ENCODE results near the gene TNN.
"Not testable (repeated sequence)": the region's sequence is repeated elsewhere in the genome, so short reads cannot be mapped to it uniquely, and the experiment has no call there.

The TNN gene

DNA sequence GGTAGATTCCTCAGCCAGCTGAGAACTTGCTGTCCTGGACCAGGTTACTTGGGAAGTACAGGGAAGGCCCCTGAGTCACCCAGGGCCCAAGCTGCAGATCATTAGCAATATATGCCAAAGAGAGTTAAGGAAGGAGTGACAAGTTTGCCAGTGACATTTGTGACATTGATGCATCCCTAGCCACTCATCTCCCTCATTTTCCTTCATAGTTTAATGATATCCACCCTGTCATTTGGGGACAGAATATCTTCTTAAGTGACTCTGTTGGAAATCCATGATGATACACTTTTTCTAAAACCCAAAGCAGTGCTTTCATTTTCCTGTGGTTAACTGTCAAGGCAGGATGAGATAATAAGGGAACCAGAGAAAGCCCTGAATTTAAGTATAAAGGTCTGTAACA is 3.2 kb downstream of the TNN start:
- no peak for DNase-seq (ENCODE audit: low spot score)

DNA sequence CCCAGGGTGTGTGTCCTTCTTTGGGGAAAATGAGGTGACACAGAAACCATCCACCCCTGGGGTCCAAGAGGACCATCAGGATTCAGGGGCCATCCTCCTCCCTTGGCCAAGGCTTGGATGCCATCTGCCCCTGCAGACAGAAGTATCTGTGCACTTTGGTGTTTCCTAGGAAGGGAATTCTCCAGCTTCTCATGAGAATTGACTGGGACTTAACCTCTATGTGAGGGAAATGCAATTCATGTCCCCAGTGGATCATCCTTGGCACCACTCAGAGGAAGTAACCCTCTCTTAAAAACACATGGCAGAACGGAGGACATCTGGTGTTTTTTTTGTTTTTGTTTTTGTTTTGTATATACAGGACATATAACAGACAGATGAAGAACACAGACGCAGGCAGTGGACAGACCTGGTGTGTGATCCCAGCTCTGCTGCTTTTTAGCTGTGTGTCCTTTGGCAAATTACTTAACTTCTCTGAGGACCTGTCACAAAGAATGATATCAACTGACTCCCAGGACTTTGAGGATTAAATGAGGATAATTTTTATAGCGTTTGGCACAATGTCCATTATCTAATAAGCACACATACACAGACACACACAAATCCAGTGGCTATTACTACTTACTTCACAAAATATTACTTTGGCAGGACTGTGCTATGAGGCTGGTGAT is 3.8 kb downstream of the TNN start:
- DNase-seq (ENCODE audit: low spot score): no peak

DNA sequence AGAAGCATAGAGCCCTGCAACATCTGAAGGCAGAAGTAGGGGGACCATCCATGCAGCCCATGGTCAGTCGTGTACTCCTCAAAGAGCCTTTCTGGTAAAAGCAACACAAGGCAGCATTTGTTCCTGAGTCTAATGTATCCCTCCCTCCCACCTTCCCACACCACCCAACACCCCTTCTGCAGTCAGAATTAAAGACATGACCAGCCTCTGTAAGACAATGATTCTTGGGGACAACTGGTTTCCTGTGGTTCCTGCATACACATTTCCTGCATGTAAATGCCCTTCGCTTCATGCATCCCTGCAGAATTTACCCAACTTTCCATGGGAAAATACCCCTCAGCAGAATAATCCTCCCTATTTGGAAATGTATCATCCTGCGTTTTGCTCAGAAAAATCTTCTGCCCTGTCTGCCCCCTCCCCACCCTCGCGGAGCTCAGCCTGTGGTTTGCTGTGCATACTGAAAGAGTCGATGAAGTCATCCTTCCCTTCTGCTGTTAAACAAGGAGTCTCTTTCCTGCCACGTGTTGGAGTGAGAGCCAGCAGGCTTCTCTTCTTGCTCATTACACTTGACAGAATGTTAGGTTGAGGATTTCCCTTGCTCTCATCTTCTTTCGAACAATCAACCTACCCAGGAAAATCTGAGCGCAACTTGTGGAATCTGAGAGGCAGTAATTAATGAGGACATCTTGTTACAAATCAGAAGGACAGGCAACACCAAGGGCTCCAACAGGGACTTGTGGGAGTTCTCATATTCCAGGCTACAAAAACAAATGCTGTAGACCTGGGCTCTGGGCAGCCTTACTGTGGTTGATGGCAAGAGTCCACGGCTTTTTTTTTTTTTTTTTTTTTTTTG is 4.7 kb downstream of the TNN start:
- DNase-seq (ENCODE audit: low spot score): peak; percentile 58

DNA sequence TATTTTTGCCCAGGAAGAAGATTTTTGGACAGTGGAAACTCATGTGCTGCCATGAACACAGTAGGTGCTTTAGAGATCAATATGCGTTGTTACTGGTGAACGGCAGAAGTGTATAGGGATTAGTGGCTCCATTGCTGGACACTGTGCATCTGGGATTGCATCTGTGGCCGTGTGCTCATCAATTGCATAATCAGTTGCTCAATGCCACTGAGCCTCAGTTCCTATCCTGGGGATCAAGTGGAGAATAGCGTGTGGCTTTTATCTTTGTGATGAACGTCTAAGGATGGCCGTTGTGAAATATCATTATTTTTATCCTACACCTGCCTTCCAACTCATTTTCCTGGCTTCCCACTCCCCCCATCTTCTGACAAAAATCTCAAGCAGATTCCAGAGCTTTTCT is 5.4 kb downstream of the TNN start:
- no peak for DNase-seq (ENCODE audit: low spot score)

DNA sequence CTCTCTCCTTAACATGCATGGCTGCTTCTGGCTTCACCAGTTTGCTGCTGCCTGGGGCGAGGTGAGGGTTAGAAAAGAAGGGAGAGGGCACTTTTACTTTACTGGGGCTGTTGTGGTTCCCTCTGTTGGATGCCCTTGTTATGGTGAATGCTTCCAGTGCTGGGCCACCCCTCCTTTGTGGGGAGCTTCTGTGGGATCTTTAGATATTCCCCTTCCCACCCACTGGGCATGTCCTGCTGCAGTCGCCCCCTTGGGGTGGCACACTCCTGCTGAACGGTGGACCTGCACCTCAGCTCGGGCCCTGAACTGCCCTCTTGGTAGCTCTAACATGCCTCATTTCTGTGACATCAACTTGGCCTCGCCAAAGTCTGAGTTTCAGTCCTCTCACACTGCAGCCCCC is 6.0 kb downstream of the TNN start:
- peak; percentile 59 for DNase-seq (ENCODE audit: low spot score)

DNA sequence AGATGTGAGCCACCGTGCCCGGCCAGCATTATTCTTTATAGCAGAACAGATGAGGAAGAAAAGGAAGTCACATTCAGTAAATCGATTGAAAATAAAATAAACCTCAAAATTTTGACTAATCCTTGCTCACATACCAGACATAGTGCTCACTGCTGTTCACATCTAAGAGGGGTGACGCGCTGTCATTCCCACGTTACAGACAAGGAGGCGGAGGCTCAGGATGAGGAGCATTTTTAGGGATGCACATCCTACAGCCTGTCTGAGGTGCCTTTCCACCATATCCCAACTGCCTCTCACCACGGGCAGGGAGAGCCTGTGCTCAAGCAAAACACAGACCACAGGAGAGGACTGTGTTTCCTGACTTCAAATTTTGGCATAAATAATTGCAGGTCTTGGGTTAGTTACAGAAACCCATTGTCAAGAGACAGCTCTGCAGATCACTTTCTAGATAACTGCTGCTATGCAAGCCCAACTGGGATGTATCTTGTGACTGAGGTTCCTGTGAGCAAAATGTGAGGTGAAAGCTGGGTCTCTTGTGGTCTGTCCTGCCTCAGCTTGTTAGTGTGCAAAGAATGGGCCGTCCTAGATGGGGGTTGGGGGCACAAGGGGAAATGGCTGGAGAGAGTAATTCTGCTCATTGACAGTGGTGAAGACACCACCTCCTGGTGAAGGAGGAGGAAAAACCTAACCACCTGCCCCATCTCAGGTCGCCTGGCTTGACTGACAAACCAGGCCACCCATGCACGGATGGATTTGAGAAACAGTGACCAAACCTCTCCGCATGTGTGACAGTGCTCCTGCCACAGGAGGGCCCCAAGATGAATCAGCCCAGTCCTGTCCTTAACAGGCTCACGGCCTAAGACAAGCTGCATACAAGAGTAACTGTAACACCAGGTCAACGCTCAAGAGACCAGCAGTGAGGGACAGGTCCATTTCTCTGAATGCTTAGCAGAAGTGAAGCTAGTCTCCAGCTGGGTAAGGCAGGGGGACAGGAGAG is 8.2 kb downstream of the TNN start:
- peak; percentile 21 for DNase-seq (ENCODE audit: low spot score)

DNA sequence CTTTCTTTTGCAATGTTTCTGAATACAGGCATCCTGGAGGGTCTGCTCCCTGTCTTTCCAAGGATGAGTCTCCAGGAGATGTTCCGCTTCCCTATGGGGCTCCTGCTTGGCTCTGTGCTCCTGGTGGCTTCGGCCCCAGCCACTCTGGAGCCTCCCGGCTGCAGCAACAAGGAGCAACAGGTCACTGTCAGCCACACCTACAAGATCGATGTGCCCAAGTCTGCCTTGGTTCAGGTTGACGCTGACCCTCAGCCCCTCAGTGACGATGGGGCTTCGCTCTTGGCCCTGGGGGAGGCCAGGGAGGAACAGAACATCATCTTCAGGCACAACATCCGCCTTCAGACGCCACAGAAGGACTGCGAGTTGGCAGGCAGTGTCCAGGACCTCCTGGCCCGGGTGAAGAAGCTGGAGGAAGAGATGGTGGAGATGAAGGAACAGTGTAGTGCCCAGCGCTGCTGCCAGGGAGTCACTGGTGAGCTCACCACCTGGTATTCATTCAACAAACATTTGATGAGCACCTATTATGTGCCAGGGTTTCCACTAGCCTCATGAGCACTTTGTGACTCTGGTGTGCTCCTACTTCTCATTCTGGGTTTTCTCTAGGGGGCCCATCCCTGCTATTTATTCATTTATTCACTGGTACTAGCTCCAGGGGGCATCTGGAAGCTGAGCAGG is 9.9 kb downstream of the TNN start:
- no peak for DNase-seq (ENCODE audit: low spot score)

DNA sequence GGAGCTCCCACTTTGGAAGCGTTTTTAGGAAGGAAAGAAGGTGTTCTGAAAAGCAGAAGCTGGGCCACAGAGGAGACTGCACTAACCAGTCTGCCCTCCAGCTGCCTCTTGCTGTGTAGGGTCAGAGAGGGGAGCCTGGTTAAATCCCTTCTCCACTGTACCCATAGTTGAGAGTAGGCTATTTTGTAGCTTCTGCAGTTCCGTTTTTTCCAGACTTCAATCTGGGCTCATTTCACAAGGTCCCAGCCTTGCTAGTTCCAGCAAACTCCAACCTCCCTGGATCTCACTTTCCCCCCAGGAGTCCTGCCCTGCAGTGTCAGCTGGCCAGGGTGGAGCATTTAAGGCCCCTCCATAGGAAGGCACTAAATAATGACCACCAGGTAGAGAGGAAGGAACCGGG is 11.0 kb downstream of the TNN start:
- DNase-seq (ENCODE audit: low spot score): no peak

DNA sequence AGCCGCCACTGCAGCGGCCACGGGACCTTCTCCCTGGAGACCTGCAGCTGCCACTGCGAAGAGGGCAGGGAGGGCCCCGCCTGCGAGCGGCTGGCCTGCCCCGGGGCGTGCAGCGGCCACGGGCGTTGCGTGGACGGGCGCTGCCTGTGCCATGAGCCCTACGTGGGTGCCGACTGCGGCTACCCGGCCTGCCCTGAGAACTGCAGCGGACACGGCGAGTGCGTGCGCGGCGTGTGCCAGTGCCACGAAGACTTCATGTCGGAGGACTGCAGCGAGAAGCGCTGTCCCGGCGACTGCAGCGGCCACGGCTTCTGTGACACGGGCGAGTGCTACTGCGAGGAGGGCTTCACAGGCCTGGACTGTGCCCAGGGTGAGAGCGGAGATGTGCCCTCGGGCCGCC is 11.7 kb downstream of the TNN start:
- DNase-seq (ENCODE audit: low spot score): no peak

DNA sequence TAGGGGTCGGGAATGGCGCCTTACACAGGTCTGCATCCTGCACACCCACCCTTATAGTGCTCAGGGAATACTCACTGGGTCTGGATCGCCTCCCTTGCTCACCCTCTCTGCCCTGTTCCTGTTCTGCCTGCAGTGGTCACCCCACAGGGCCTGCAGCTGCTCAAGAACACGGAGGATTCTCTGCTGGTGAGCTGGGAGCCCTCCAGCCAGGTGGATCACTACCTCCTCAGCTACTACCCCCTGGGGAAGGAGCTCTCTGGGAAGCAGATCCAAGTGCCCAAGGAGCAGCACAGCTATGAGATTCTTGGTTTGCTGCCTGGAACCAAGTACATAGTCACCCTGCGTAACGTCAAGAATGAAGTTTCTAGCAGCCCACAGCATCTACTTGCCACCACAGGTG is 12.4 kb downstream of the TNN start:
- no peak for DNase-seq (ENCODE audit: low spot score)

DNA sequence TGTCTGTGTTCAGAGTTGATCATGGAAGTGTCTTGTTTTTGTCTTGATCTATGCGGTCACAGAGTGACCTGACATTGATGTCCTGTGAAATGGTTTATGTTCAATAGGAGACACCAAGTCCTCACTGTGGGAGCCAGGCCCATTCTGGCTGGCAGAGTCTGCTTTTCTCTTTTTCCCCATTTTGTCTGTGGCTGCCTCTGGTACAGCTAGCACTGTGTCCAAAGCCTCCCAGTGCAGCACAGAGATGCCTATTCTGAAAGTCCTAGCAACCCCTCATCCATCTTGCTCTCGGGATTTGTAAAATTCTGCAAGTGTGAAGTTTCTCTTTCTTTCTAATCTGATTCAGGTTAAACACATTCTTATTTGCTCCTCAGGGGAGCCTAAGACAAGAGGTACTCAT is 14.3 kb downstream of the TNN start:
- no peak for DNase-seq (ENCODE audit: low spot score)

DNA sequence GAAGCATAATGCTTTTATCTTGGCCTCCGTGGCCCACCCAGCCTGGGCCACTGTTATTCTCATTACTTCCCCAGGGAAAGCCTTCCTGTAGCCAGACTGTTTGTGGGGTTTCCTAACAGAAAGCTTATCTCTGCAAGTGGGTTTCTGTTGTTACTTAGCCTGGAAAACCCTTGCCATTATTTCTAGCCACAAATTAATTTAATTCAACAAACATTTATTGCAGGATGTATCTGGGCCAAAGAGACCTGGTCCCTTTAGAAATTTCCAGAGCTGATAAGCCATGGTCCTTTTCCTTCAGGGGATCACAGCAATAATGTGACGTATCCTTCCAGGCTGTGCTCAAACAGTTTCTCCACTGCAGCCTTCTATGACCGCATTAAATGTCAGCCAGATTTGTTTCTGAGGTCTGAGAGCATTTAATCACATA is 20.9 kb downstream of the TNN start:
- DNase-seq (ENCODE audit: low spot score): no peak

DNA sequence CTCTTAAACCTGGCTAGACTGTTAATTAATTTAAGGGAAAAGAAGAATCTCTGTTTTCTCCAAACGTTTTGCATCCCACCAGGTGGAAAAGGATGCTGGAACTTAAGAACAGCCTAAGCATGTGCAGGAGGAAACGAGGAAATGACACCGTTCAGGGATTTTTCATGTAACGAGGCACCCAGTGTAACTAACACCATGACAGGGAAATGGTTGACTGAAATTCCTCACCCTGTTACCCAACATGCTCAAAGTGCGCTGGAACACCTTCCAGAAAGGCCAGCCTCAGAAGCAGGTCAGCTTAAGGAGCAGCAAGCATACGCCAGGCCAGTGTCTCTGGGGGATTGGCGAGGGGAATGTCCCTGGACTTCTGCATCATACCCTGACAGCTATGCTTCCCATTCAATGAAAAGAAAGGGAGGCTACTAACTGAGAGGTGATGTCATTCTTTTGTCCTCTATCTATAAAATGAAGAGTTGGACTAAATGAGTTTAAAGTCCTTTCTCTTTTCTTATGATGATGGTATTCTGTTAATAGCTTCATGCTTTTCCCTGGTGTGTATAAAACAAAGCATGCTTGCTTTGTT is 21.6 kb downstream of the TNN start:
- DNase-seq (ENCODE audit: low spot score): no peak

DNA sequence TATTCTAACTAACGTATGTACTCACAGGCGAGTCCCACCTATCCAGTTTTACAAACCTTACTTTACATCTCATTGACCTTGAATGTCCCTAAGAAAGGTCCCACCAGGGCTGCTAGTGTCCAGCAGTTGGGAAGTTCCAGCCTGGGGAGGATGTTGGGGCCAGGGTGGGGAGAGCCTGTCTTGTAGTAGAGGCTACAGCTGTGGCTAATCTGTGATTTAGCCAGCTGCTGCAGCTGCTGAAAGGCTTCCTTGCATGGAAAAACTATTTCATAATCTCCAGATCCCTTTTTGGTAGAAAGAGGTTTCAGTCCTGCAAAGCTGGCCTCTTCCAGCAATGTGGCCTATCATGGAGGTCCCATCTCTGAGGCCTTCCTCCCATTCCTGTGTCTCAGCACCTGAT is 23.1 kb downstream of the TNN start:
- no peak for DNase-seq (ENCODE audit: low spot score)

DNA sequence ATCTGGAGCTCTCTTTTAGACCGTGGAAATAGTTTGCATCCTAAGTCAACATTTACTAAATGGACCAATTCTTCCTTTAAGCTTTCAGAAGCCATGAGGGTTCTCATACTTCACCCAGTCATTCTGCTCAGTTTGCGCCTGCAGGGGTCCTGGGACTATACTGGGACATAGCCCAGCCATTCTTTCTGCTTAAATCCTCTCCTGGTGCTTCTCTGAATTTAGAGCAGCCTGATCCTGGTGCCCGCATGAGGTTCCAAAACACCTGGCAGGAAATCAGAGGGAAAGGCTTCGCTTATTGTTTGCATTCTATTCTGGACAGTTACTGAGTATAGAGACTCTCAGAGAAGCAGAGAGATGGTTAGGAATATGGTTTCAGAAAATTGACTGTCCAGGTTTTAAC is 27.0 kb downstream of the TNN start:
- DNase-seq (ENCODE audit: low spot score): no peak

DNA sequence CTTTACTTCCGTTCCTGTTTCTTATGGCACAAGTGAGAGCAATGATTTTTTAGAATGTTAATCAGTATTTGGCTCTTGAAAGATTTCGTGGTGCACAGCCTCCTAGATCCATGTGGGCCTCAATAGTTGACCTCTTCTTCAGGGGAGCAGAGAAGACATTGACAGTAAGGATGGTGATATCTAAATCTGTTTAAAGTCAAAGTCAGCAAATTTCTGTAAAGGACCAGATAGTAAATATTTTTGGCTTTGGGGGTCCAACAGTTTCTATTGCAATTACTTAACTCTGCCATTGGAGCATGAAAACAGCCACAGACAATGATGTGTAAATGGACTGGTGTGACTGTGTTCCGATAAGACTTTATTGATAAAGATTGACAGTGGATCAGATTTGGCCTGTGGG is 27.4 kb downstream of the TNN start:
- no peak for DNase-seq (ENCODE audit: low spot score)

DNA sequence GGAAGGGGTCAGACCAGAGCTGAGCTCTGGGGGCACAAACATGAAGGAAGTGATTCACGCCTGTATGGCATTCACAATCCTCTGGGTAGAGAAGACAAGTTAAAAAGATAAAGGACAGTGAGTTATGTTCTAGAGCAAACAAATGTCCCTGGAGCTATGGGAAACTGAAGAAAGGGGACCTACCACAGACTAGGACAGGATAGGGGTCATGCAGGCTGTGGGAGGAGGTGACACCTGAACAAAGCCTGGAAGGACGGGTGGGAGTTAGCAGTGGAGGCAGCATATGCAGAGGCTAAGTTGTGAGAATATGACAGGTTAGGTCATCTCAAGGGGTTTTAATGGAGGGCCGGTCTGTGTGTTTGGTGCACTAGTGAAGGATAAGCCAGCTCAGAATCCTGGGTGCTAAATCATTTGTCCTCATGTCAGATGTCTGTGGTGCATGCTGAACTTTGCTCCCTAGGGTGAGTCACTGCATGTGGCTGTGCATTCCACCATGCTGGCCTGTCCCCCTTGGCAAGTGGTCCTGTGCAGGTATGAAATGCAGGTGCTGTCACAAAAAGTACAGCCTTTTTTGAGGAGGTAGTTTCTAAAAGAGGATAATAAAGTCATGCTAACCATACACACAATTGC is 28.5 kb downstream of the TNN start:
- DNase-seq (ENCODE audit: low spot score): no peak

DNA sequence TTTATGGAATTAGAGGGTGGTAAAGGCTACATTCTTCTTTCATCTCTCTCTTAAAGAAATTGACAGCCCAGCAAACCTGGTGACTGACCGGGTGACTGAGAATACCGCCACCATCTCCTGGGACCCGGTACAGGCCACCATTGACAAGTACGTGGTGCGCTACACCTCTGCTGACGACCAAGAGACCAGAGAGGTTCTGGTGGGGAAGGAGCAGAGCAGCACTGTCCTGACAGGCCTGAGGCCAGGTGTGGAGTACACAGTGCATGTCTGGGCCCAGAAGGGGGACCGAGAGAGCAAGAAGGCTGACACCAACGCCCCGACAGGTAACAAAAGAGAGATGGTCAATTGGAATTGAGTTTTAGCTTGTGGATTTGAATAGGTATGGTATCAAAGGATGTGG is 29.7 kb downstream of the TNN start:
- DNase-seq (ENCODE audit: low spot score): no peak

DNA sequence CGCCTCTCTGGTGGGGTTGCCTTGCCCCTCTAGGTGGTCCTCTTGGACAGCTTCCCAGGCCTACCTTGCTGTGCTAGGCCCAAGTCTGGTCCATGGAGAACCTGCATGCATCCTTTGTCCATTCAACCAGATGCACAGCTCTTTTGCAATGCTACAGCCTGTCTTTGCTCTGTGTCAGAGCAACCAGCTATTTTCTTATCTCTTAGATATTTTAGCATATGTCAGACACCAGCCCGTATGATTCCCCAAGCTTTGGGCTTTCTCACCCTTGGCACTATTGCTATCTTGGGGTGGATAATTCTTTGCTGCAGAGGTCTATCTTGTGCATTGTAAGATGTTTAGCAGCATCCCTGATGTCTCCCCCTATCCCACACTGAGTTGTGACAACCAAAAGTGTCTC is 32.3 kb downstream of the TNN start:
- no peak for DNase-seq (ENCODE audit: low spot score)

DNA sequence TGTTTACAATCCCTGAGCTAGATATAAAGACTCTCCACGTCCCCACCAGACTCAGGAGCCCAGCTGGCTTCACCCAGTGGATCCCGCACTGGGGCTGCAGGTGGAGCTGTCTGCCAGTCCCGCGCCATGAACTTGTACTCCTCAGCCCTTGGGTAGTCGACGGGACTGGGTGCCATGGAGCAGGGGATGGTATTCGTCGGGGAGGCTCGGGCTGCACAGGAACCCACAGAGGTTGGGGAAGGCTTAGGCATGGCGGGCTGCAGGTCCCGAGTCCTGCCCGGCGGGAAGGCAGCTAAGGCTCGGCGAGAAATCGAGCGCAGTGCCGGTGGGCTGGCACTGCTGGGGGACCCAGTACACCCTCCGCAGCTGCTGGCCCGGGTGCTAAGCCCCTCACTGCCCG is 34.5 kb downstream of the TNN start:
- DNase-seq (ENCODE audit: low spot score): not testable (repeated sequence)

DNA sequence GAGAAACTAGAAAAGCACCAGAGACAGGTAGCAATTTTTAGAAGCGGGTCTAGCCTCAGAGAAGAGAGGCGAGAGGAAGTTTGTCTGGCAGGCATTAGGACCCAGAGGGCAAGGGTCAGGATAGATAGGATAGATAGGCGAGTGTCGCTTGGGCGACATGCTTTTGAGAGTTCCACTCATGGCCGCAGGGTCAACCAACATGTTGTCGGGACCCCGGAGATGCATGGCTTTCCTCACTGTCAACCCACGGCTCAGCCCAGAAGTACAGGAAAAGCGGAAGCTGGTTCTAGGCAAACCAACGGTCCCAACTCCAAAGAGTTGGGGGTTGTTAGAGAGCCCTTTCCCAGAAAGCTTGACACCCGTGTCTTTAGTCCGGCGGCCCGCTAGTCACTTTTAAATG is 38.9 kb downstream of the TNN start:
- DNase-seq (ENCODE audit: low spot score): not testable (repeated sequence)

All from iPS-NIHi11 (cell line).